ENCODE data around the gene EGLN2. TPM values are rescaled to one million over a fixed set of nuclear protein-coding genes. Genes with fewer than 3 reads are reported as not detected.

Gene EGLN2
- total and polyA plus RNA-seq, 4 donors: 130 to 157 (median 132) TPM

DNA sequence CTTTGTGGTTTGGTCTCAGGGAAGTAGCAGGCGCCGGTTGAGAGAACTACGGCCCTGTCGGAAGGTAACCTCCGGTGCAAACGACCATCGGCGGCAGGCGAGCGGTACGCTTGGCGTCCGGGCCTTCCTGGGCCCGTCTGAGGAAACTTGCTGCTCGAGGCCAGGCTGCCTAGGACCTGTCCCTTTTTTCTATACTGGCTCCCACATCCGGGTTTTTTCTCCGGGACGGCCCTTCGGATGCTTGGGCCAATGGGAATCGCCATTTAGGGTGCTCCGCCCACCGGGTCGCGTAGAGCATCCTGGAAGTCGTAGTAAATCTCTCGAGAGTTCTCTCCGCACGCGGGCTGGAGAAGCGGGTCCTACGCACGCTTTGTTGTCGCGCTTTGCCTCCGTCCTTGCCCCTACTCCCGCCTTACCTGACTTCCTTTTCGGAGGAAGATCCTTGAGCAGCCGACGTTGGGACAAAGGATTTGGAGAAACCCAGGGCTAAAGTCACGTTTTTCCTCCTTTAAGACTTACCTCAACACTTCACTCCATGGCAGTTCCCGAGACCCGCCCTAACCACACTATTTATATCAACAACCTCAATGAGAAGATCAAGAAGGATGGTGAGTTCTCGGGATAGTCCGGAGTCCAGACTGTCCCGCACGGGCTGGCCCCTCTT lies 48.0 kb upstream of the EGLN2 start, which contains the start of gene SNRPA:
Gene SNRPA, plus strand, starts transcription at position 330 of the 664 bp plus-strand sequence. Its CDS starts 206 bp downstream, at position 536.
- WGBS, 2 donors: 0% methylated on average over 46 of the region's 46 CpGs
- H3K27me3 ChIP-seq (ENCODE audit: control insufficient read depth in 3 of 3, insufficient read depth in 3 of 3, low read length in 2 of 3): no peaks in the 10 kb centered on the region
- H3K4me1 ChIP-seq (ENCODE audit: control insufficient read depth in 5 of 5, insufficient read depth in 5 of 5, low read length in 5 of 5): peaks cover 0 to 26% (median 6%) of the 10 kb centered on the region in 5 donors
- DNase-seq: peak; percentile 98 to 99 (median 99)
- peak within 1 kb of the TSS; percentile 91 for H3K4me3 ChIP-seq
- peak; percentile 85 for ATAC-seq (ENCODE audit: insufficient read depth, low FRiP score)
- TF ChIP-seq, protein P1, sequence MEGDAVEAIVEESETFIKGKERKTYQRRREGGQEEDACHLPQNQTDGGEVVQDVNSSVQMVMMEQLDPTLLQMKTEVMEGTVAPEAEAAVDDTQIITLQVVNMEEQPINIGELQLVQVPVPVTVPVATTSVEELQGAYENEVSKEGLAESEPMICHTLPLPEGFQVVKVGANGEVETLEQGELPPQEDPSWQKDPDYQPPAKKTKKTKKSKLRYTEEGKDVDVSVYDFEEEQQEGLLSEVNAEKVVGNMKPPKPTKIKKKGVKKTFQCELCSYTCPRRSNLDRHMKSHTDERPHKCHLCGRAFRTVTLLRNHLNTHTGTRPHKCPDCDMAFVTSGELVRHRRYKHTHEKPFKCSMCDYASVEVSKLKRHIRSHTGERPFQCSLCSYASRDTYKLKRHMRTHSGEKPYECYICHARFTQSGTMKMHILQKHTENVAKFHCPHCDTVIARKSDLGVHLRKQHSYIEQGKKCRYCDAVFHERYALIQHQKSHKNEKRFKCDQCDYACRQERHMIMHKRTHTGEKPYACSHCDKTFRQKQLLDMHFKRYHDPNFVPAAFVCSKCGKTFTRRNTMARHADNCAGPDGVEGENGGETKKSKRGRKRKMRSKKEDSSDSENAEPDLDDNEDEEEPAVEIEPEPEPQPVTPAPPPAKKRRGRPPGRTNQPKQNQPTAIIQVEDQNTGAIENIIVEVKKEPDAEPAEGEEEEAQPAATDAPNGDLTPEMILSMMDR (IDR thresholded peaks at IDR 0.05; ENCODE audit: control extremely low read depth, extremely low read depth): no peak
- peak within 1 kb of the TSS; percentile 78 to 90 for H3K9ac ChIP-seq (ENCODE audit: insufficient read depth in 1 of 2, low read length in 2 of 2)
- peak within 1 kb of the TSS; percentile 94 to 97 for H3K27ac ChIP-seq (ENCODE audit: low read depth in 1 of 2, low read length in 1 of 2)
- H3K9me3 ChIP-seq (ENCODE audit: control insufficient read depth in 4 of 4, insufficient read depth in 3 of 4, low read length in 3 of 4): no peaks in the 10 kb centered on the region
- peaks cover 0 to 6% (median 0%) of the 10 kb centered on the region in 4 donors for H3K36me3 ChIP-seq (ENCODE audit: control insufficient read depth in 4 of 4, insufficient read depth in 4 of 4, low read length in 4 of 4)

DNA sequence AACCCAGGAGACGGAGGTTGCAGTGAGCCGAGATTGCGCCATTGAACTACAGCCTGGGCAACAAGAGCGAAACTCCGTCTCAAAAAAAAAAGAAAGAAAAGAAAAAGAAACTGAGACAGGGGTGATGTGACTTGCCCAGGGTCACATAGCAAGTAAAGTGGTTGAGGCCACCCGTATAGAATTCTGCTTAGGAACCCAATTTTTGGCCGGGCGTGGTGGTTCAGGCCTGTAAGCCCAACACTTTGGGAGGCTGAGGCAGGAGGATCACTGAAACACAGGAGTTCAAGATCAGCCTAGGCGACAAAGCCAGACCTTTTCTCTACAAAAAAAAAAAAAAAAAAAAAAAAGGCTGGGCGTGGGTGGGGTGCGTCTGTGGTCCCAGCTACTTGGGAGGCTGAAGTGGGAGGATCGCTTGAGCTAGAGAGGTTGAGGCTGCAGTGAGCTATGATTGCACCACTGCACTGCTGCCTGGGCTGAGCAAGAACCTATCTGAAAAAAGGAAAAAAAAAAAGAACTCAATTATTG lies 46.7 kb upstream of the EGLN2 start:
- Histone ChIP-seq H3K27ac (ENCODE audit: low read depth in 1 of 2, low read length in 1 of 2) (peak overlapping the region in 1 of 2 donors; percentile 97), H3K9me3 (ENCODE audit: control insufficient read depth in 4 of 4, insufficient read depth in 3 of 4, low read length in 3 of 4) (no peaks in the 10 kb centered on the region), H3K9ac (ENCODE audit: insufficient read depth in 1 of 2, low read length in 2 of 2) (no peak overlapping the region), H3K36me3 (ENCODE audit: control insufficient read depth in 4 of 4, insufficient read depth in 4 of 4, low read length in 4 of 4) (peaks cover 0 to 15% (median 6%) of the 10 kb centered on the region in 4 donors), H3K4me1 (ENCODE audit: control insufficient read depth in 5 of 5, insufficient read depth in 5 of 5, low read length in 5 of 5) (peaks cover 0 to 30% (median 6%) of the 10 kb centered on the region in 5 donors), H3K4me3 (peak overlapping the region; percentile 91), H3K27me3 (ENCODE audit: control insufficient read depth in 3 of 3, insufficient read depth in 3 of 3, low read length in 2 of 3) (no peaks in the 10 kb centered on the region)
- TF ChIP-seq, protein P1 (IDR thresholded peaks at IDR 0.05; ENCODE audit: control extremely low read depth, extremely low read depth): no peak
- DNase-seq: no peak
- 62 to 63% methylated on average over 11 to 12 of the region's 12 CpGs for WGBS, 2 donors
- no peak for ATAC-seq (ENCODE audit: insufficient read depth, low FRiP score)

DNA sequence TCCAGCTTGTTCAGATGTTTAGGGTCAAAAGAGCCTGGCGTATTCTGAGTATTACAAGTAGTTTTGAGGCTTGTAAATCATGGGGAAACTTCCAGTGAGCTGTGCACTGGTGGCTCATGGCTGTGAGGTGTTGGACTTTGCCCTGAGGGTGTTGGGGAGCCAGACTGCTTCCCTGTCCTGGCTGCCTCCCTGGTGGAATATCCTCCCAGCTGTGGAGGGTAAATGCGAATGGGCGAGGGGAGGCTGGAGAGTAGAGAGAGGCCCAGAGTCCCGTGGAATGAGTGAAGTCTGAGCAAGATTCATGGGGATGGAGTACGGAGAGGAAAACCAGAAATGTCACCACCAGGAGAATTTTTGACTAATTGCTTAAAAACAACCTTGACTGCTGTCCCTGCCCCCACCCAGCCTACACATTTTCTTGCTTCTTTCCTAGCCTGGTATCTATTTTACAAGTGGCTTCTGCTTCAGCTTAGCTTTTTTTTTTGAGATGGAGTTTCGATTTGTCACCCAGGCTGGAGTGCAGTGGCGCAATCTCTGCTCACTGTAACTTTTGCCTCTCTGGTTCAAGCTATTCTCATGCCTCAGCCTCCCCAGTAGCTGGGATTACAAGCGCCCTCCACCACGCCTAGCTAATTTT lies 44.3 kb upstream of the EGLN2 start:
- ATAC-seq (ENCODE audit: insufficient read depth, low FRiP score) (no peak), DNase-seq (no peak)
- Histone ChIP-seq H3K9ac (ENCODE audit: insufficient read depth in 1 of 2, low read length in 2 of 2) (peak overlapping the region in 1 of 2 donors; percentile 39), H3K4me1 (ENCODE audit: control insufficient read depth in 5 of 5, insufficient read depth in 5 of 5, low read length in 5 of 5) (peaks cover 0 to 25% (median 6%) of the 10 kb centered on the region in 5 donors), H3K36me3 (ENCODE audit: control insufficient read depth in 4 of 4, insufficient read depth in 4 of 4, low read length in 4 of 4) (peaks cover 10 to 30% (median 16%) of the 10 kb centered on the region in 4 donors), H3K27ac (ENCODE audit: low read depth in 1 of 2, low read length in 1 of 2) (peak overlapping the region in 1 of 2 donors; percentile 86), H3K9me3 (ENCODE audit: control insufficient read depth in 4 of 4, insufficient read depth in 3 of 4, low read length in 3 of 4) (no peaks in the 10 kb centered on the region), H3K27me3 (ENCODE audit: control insufficient read depth in 3 of 3, insufficient read depth in 3 of 3, low read length in 2 of 3) (no peaks in the 10 kb centered on the region), H3K4me3 (no peak overlapping the region)
- WGBS, 2 donors: 67 to 69% methylated on average over 9 of the region's 9 CpGs
- TF ChIP-seq, protein P1 (IDR thresholded peaks at IDR 0.05; ENCODE audit: control extremely low read depth, extremely low read depth): no peak

Measured in lung (tissue), 12 donors.